HCEC 1CT (cell line): ENCODE measurements around the gene CAMK2A.

ENCODE experiments used
- DNase-seq: peaks from one replicate; pipeline ENCODE4 v3.0.0-alpha.2; 2017

CAMK2A gene

GRCh38 chr5:150289551-150290390 is at the start of gene CAMK2A:
Gene CAMK2A, minus strand, starts transcription at chr5:150289773. Its CDS starts 148 bp downstream, at chr5:150289625.
- no peak for DNase-seq

GRCh38 chr5:150339165-150339564 is 49.6 kb upstream of the CAMK2A start:
- DNase-seq: no peak

GRCh38 chr5:150338546-150338945 is 49.0 kb upstream of the CAMK2A start:
- no peak for DNase-seq

GRCh38 chr5:150335778-150336177 is 46.2 kb upstream of the CAMK2A start:
- DNase-seq: no peak

- no peak for DNase-seq
Measured at GRCh38 chr5:150333400-150333799, 43.8 kb upstream of the CAMK2A start.

GRCh38 chr5:150329881-150330876 is 40.6 kb upstream of the CAMK2A start:
- no peak for DNase-seq

GRCh38 chr5:150329038-150329437 is 39.5 kb upstream of the CAMK2A start:
- DNase-seq: no peak

GRCh38 chr5:150328515-150328914 is 38.9 kb upstream of the CAMK2A start:
- no peak for DNase-seq

- DNase-seq: no peak
Measured at GRCh38 chr5:150327139-150327538, 37.6 kb upstream of the CAMK2A start.

GRCh38 chr5:150326707-150327106 is 37.1 kb upstream of the CAMK2A start:
- no peak for DNase-seq

GRCh38 chr5:150325426-150325825 is 35.9 kb upstream of the CAMK2A start:
- no peak for DNase-seq

- no peak for DNase-seq
Measured at GRCh38 chr5:150323819-150324218, 34.2 kb upstream of the CAMK2A start.

GRCh38 chr5:150323092-150323491 is 33.5 kb upstream of the CAMK2A start:
- DNase-seq: peak; percentile 43

- peak; percentile 65 for DNase-seq
Measured at GRCh38 chr5:150322202-150322601, 32.6 kb upstream of the CAMK2A start.

GRCh38 chr5:150321784-150322183 is 32.2 kb upstream of the CAMK2A start:
- DNase-seq: peak; percentile 45

- no peak for DNase-seq
Measured at GRCh38 chr5:150321211-150321610, 31.6 kb upstream of the CAMK2A start.

GRCh38 chr5:150320044-150320613 is 30.6 kb upstream of the CAMK2A start:
- peak; percentile 75 for DNase-seq

GRCh38 chr5:150319484-150319790 is 29.9 kb upstream of the CAMK2A start:
- no peak for DNase-seq

- DNase-seq: no peak
Measured at GRCh38 chr5:150318613-150319483, 29.3 kb upstream of the CAMK2A start.

- peak; percentile 98 for DNase-seq
Measured at GRCh38 chr5:150317048-150318003, 27.8 kb upstream of the CAMK2A start.

- no peak for DNase-seq
Measured at GRCh38 chr5:150316320-150316719, 26.7 kb upstream of the CAMK2A start.
